DMS53 (cell line): ENCODE results near the gene PKNOX2.

Experiments used
- DNase-seq: peaks from one replicate; lab custom pipeline; 2025; lab: John Stamatoyannopoulos, UW

Gene PKNOX2

GRCh38 chr11:125286486-125286885, 121.9 kb downstream of the PKNOX2 start:
- no peak for DNase-seq

GRCh38 chr11:125287491-125288210, 123.1 kb downstream of the PKNOX2 start:
- no peak for DNase-seq

- DNase-seq: no peak
Measured at GRCh38 chr11:125289419-125290098, 125.0 kb downstream of the PKNOX2 start.

- DNase-seq: no peak
Measured at GRCh38 chr11:125290263-125290662, 125.7 kb downstream of the PKNOX2 start.

DNA sequence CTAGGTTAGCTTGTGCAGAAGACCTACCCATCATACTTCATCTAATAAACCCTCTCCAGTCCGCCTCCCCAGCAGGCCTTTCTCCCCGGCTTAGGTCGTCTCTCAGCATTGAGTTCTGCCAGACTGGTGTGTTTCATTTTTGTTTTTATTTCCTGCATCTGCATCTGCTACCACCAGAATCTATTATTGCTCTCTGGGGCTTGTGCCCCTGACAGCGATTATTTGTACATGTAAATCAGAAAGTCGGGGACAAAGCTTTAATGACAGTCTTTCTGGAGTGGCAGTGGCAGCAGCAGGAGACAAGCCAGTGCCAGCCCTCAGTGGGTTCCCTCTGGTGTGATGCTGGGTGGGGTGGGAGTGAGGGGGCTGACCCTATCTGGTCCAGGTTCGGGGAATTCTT, 127.5 kb downstream of the PKNOX2 start:
- no peak for DNase-seq

GRCh38 chr11:125293596-125293995, 129.0 kb downstream of the PKNOX2 start:
- DNase-seq: no peak

- DNase-seq: no peak
Measured at GRCh38 chr11:125295931-125296330, 131.4 kb downstream of the PKNOX2 start.

DNA sequence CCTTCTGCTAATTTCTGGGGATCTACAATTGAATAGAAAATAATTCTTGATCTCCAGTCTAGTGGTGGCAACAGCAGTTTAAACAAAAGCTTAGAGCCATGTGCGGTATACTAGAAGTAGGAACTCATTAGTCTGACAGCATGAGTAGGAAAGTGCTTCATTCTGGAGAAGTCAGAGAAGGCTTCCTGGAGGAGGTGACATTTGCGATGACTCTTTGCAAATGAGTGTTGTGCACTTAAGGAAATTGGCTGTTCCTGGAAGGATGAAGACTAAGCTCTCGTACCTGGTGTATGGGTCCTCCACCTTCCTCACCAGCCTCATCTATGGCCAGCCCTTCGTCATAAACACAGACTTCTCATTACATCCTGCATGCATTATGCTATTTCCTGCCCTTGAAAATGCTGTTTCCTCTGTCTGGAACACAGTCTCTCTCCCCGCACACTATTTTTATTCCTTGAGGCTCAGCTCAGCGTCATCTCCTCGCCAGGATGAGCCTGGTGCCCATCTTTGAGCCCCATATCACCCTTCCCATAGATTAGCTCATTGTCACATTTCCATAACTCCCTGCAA, 132.9 kb downstream of the PKNOX2 start:
- no peak for DNase-seq

DNA sequence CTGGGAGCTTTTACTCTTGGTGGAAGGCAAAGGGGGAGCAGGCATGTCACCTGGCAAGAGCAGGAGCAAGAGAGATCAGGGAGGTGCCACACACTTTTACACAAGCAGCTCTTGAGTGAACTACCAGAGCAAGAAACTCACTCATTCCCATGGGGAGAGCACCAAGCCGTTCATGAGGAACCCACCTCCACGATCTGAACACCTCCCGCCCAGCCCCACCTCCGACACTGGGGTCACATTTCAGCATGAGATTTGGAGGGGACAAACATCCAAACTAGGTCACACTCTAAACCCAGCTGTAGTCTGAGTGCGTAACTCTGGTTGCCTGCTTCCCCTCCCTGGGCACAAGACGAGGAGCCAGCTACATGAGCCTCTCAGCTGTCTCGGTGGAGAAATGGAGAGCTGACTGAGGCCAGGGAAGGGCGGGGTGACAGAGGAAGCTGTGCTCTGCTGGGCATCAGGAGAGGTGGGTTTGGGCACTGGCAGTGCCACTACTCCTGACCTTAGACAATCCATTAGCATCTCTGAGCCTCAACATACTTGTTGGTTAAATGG, 134.6 kb downstream of the PKNOX2 start:
- no peak for DNase-seq

DNA sequence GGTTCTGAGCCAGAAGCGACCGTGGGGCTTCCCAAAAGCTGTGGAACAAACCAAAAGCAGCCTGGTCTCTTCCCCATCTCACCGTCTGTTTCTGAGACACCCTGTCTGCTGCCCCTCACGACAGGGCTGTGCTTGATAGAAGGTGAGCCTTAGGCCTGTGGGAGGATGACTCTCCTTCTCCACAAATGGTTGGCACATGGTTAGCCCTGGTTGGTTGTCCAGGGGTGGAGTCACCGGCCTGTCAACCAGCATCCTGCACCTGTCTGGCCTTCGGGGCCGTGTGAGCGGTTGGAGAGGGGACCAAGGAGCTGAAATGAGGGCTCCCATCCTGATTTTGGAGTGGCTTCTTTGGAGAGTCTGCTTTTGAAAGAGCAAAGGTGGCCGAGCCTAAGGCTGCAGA, 135.3 kb downstream of the PKNOX2 start:
- no peak for DNase-seq

- no peak for DNase-seq
Measured at GRCh38 chr11:125300791-125301218, 136.3 kb downstream of the PKNOX2 start.

DNA sequence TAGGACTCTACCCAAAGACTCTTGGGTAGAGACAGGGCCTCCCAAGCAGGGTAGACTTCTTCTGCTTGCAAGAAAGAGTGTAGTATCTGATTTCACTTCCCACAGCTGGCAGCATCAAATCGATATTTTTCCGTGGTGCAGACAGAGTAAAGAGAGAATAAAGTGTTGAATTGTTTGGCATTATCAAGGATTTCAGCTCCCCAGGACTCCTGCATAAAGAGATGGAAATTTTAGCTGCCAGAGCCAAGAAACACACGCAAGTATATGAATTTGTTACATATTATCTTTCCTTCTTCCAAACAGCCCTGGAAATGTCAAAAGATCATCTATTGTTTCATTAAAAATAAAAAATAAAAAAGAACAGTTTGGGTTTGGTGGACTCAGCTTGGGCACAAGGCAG, 136.8 kb downstream of the PKNOX2 start:
- DNase-seq: no peak

- DNase-seq: no peak
Measured at GRCh38 chr11:125303186-125303585, 138.6 kb downstream of the PKNOX2 start.

- no peak for DNase-seq
Measured at GRCh38 chr11:125303694-125304093, 139.1 kb downstream of the PKNOX2 start.

DNA sequence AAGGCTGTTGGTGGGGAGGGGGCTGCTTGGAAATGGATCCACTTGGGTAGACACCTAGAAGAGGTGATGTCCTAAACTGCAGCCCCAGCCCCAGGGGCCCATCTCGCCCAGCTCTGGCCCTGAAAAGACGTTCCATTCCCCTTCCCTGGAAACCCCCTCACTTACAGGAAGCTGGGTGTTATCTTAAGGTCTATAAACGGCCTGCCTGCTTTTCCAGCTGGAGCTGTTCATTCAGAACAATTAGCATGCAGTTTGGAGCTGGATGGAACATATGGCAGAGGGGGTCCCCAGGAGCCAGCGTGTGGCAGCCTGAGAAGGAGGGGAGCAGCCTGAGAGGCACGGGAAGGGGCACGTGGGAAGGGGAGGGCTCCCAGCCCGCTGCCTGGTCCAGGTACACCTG, 139.6 kb downstream of the PKNOX2 start:
- DNase-seq: no peak

DNA sequence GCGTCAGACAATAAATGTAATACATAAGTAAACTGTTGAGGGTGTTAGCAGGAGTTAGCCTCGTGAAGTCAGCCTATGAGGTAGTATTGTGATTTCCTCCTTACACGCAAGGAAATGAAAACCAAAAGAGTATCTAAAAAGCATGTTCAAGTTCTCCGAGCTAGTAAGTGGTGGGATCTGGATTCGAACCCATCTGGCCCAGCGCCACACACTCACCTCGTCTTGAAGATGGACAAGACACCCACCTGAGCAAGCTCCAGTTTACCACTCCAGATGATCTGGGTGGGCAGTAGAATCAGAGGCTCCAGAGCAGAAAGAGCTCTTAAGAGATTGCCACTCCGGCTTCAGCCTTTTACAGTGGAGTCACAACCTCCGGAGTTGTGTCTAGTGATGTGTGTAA, 140.3 kb downstream of the PKNOX2 start:
- DNase-seq: no peak

GRCh38 chr11:125305345-125305744, 140.8 kb downstream of the PKNOX2 start:
- no peak for DNase-seq

DNA sequence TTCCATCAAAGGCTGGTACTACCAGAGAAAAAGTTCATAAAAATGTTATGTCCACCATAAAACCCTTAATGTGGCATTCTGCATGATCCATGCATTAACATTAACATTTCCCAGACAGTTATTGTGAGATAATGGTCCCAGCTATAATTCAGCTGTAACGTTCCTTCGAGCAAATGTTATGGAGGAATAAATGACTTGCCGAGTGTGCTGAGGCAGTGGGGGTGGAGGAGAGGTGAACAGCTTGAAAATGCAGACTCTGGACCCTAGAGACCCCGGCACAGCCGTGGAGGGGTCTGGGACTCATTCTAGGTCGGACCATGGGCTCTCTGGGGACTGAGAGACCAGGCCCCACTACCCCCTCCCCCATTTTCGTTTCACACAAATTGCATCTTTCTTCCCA, 141.9 kb downstream of the PKNOX2 start:
- DNase-seq: no peak

GRCh38 chr11:125308246-125308645, 143.7 kb downstream of the PKNOX2 start:
- DNase-seq: no peak

DNA sequence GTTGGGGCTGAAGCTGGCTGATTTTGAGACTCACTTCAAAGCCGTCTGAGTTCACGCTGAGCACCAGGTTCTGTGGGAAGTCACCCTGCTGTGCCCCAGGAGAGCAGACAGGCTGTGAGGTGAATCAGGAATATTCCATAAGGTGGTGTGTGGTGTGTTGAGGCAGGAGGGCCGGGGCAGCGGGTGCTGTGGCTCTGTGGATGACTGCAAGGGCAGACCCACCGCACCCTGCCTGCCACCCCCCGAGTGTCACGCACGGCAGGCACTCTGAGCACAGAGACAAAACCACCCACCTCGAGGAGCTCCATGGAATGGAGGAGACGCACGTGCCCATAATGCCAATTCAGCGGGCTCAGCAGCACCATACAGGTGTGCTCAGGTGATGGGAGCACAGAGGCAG, 147.8 kb downstream of the PKNOX2 start:
- no peak for DNase-seq

DNA sequence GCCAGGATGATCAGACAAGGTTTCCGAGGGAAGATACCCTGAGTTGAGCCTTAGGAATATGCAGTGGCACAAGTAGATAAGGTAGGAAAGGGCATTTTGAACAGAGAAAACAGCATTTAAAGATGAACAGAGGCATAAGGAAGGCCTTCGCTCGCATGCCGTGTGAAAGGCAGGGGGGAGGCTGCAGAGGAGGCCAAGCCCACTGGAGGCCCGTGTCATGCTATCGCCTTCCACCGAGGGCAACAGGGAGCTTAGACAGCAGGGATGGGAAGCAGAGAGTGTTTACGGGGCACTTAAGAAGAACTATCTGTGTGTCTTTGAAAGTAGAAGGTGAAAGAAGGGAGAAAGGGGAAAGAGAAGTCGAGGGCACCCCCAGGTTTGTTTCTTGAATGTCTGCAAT, 148.3 kb downstream of the PKNOX2 start:
- no peak for DNase-seq

- no peak for DNase-seq
Measured at GRCh38 chr11:125313271-125314219, 149.0 kb downstream of the PKNOX2 start.
